ENCODE results near the gene HOXB13.

Gene HOXB13

DNA sequence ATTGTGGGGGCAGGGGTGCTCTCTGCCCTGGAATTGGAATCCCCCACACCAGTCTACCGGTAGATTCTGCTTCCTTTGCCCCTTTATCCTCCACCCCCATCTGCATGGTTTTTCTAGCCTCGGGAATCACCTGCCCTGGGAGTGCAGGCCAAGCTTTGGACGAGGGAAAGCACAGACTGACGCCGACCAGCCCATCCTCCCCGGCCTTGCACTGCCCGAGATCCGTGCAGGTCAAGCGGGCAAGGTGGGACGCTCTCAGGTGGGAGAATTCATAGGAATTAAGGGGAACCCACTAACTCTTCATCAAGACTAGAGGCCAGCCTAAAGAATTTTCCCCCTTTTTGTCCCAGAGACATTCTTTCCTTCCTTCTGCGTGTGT, 9.9 kb upstream of the HOXB13 start:
- peaks cover 9% of the 10 kb centered on the region for H3K9me3 ChIP-seq (ENCODE audit: insufficient read depth, low read depth, low read length)

DNA sequence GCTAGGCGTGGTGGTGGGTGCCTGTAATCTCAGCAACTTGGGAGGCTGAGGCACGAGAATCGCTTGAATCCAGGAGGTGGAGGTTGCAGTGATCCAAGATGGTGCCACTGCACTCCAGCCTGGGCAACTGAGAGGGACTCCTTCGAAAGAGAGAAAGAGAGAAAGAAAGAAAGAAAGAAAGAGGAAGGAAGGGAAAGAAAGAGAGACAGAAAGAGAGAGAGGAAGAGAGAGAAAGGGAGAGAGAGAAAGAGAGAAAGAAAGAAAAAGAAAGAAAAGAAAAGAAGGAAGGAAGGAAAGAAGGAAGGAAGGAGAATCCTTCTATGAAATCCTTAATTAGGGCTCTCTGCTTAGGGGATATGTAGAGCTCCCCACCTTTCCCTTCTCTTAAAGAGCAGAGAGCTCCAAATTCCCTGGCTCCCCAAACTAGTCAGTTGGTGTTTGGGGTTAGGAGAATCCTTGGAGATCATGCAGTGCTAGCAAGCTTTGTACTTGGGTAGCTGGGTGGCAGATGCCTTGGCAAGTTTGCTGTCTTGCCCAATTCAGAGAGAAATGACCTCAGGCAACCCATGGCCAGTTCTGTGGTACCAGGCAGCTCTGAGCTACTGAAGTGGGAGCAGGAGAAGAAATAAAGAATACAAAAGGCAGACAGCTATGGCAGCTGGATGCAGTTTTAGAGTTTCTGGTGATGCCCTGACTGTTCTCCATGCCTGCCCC, 8.9 kb upstream of the HOXB13 start:
- H2BK120ac ChIP-seq (ENCODE audit: insufficient read depth, low read length, poor library complexity): no peak overlapping the region
- H3K18ac ChIP-seq (ENCODE audit: low read length): no peak overlapping the region
- H3K36me3 ChIP-seq (ENCODE audit: control insufficient read depth in 1 of 2, insufficient read depth in 2 of 2, low read length in 2 of 2): no peaks in the 10 kb centered on the region
- no peak overlapping the region for H3K4me2 ChIP-seq (ENCODE audit: low read length)
- no peak overlapping the region for H4K12ac ChIP-seq (ENCODE audit: low read depth, low read length)
- peaks cover 78% of the 10 kb centered on the region for H3K27me3 ChIP-seq (ENCODE audit: insufficient read depth, low read length)
- DNase-seq: no peak
- peaks cover 9% of the 10 kb centered on the region for H3K9me3 ChIP-seq (ENCODE audit: insufficient read depth, low read depth, low read length)
- H2BK5ac ChIP-seq (ENCODE audit: low read depth, low read length, poor library complexity): no peak overlapping the region
- H3K23ac ChIP-seq (ENCODE audit: low read length): no peak overlapping the region
- H3K79me1 ChIP-seq (ENCODE audit: low read length): no peaks in the 10 kb centered on the region
- no peak overlapping the region for H2BK12ac ChIP-seq (ENCODE audit: low read length)
- H3K14ac ChIP-seq (ENCODE audit: low read length): no peak overlapping the region
- no peak overlapping the region for H3K9ac ChIP-seq (ENCODE audit: low read length)
- H4K8ac ChIP-seq (ENCODE audit: low read depth, low read length): no peak overlapping the region
- H2AFZ ChIP-seq (ENCODE audit: insufficient read depth, low read length, poor library complexity): no peak overlapping the region
- no peak overlapping the region for H4K91ac ChIP-seq (ENCODE audit: low read depth, low read length)
- H3K27ac ChIP-seq (ENCODE audit: low read depth, low read length): no peak overlapping the region
- no peak overlapping the region for H3K4ac ChIP-seq (ENCODE audit: low read depth, low read length)
- H3K79me2 ChIP-seq (ENCODE audit: control insufficient read depth, insufficient read depth, low read length, poor library complexity): no peaks in the 10 kb centered on the region
- no CpG with 5 or more reads among the region's 4 CpGs for WGBS (ENCODE audit: extremely low coverage, insufficient coverage, insufficient read length)
- no peak overlapping the region for H3K4me3 ChIP-seq (ENCODE audit: low read depth, low read length)
- H2AK5ac ChIP-seq (ENCODE audit: low read length): no peak overlapping the region
- H3K4me1 ChIP-seq (ENCODE audit: control insufficient read depth in 1 of 2, insufficient read depth in 2 of 2, low read length in 2 of 2): no peaks in the 10 kb centered on the region

More for the DNA sequence above, 9.9 kb upstream of the HOXB13 start:
- no peak overlapping the region for H3K27ac ChIP-seq (ENCODE audit: low read depth, low read length)
- no peaks in the 10 kb centered on the region for H3K36me3 ChIP-seq (ENCODE audit: control insufficient read depth in 1 of 2, insufficient read depth in 2 of 2, low read length in 2 of 2)
- H3K79me2 ChIP-seq (ENCODE audit: control insufficient read depth, insufficient read depth, low read length, poor library complexity): no peaks in the 10 kb centered on the region
- H3K18ac ChIP-seq (ENCODE audit: low read length): no peak overlapping the region
- WGBS (ENCODE audit: extremely low coverage, insufficient coverage, insufficient read length): no CpG with 5 or more reads among the region's 11 CpGs
- H3K14ac ChIP-seq (ENCODE audit: low read length): no peak overlapping the region
- no peak overlapping the region for H2BK120ac ChIP-seq (ENCODE audit: insufficient read depth, low read length, poor library complexity)
- H2AK5ac ChIP-seq (ENCODE audit: low read length): no peak overlapping the region
- H2AFZ ChIP-seq (ENCODE audit: insufficient read depth, low read length, poor library complexity): no peak overlapping the region
- H4K91ac ChIP-seq (ENCODE audit: low read depth, low read length): no peak overlapping the region
- H3K79me1 ChIP-seq (ENCODE audit: low read length): no peaks in the 10 kb centered on the region
- H4K8ac ChIP-seq (ENCODE audit: low read depth, low read length): no peak overlapping the region
- H3K4ac ChIP-seq (ENCODE audit: low read depth, low read length): no peak overlapping the region
- no peak for DNase-seq
- no peak overlapping the region for H2BK5ac ChIP-seq (ENCODE audit: low read depth, low read length, poor library complexity)
- H3K4me2 ChIP-seq (ENCODE audit: low read length): no peak overlapping the region
- H3K27me3 ChIP-seq (ENCODE audit: insufficient read depth, low read length): peaks cover 78% of the 10 kb centered on the region
- H3K9ac ChIP-seq (ENCODE audit: low read length): no peak overlapping the region
- no peak overlapping the region for H3K4me3 ChIP-seq (ENCODE audit: low read depth, low read length)
- H3K4me1 ChIP-seq (ENCODE audit: control insufficient read depth in 1 of 2, insufficient read depth in 2 of 2, low read length in 2 of 2): no peaks in the 10 kb centered on the region
- H2BK12ac ChIP-seq (ENCODE audit: low read length): no peak overlapping the region
- no peak overlapping the region for H3K23ac ChIP-seq (ENCODE audit: low read length)
- H4K12ac ChIP-seq (ENCODE audit: low read depth, low read length): no peak overlapping the region

DNA sequence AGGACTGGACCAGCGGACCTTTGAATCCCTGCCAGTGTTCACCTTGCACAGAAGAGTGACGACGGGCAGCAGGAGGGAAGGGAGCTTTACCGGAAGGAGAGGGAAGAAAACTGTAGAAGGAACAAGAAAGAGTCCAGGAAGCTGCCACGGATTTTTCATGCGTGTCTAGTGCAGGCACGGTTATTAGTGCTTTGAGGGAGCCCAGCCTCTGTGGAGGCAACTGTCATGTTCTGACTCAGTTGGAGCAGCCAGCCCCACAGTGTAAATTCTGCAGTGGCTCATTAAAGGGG, 6.5 kb upstream of the HOXB13 start:
- no peak overlapping the region for H4K12ac ChIP-seq (ENCODE audit: low read depth, low read length)
- no peak overlapping the region for H3K23ac ChIP-seq (ENCODE audit: low read length)
- no peak overlapping the region for H2BK120ac ChIP-seq (ENCODE audit: insufficient read depth, low read length, poor library complexity)
- no peak overlapping the region for H3K14ac ChIP-seq (ENCODE audit: low read length)
- H3K4me3 ChIP-seq (ENCODE audit: low read depth, low read length): no peak overlapping the region
- no peaks in the 10 kb centered on the region for H3K79me1 ChIP-seq (ENCODE audit: low read length)
- H3K4me2 ChIP-seq (ENCODE audit: low read length): no peak overlapping the region
- peaks cover 75% of the 10 kb centered on the region for H3K27me3 ChIP-seq (ENCODE audit: insufficient read depth, low read length)
- no peak overlapping the region for H4K8ac ChIP-seq (ENCODE audit: low read depth, low read length)
- H4K91ac ChIP-seq (ENCODE audit: low read depth, low read length): no peak overlapping the region
- no peak overlapping the region for H3K27ac ChIP-seq (ENCODE audit: low read depth, low read length)
- H3K18ac ChIP-seq (ENCODE audit: low read length): no peak overlapping the region
- no peak overlapping the region for H2AK5ac ChIP-seq (ENCODE audit: low read length)
- H3K36me3 ChIP-seq (ENCODE audit: control insufficient read depth in 1 of 2, insufficient read depth in 2 of 2, low read length in 2 of 2): no peaks in the 10 kb centered on the region
- H3K4ac ChIP-seq (ENCODE audit: low read depth, low read length): no peak overlapping the region
- no peak for DNase-seq
- H3K9ac ChIP-seq (ENCODE audit: low read length): no peak overlapping the region
- no peak overlapping the region for H2BK5ac ChIP-seq (ENCODE audit: low read depth, low read length, poor library complexity)
- H2AFZ ChIP-seq (ENCODE audit: insufficient read depth, low read length, poor library complexity): no peak overlapping the region
- H3K9me3 ChIP-seq (ENCODE audit: insufficient read depth, low read depth, low read length): peaks cover 9% of the 10 kb centered on the region
- no peak overlapping the region for H2BK12ac ChIP-seq (ENCODE audit: low read length)
- no peaks in the 10 kb centered on the region for H3K4me1 ChIP-seq (ENCODE audit: control insufficient read depth in 1 of 2, insufficient read depth in 2 of 2, low read length in 2 of 2)
- WGBS (ENCODE audit: extremely low coverage, insufficient coverage, insufficient read length): no CpG with 5 or more reads among the region's 7 CpGs
- no peaks in the 10 kb centered on the region for H3K79me2 ChIP-seq (ENCODE audit: control insufficient read depth, insufficient read depth, low read length, poor library complexity)

DNA sequence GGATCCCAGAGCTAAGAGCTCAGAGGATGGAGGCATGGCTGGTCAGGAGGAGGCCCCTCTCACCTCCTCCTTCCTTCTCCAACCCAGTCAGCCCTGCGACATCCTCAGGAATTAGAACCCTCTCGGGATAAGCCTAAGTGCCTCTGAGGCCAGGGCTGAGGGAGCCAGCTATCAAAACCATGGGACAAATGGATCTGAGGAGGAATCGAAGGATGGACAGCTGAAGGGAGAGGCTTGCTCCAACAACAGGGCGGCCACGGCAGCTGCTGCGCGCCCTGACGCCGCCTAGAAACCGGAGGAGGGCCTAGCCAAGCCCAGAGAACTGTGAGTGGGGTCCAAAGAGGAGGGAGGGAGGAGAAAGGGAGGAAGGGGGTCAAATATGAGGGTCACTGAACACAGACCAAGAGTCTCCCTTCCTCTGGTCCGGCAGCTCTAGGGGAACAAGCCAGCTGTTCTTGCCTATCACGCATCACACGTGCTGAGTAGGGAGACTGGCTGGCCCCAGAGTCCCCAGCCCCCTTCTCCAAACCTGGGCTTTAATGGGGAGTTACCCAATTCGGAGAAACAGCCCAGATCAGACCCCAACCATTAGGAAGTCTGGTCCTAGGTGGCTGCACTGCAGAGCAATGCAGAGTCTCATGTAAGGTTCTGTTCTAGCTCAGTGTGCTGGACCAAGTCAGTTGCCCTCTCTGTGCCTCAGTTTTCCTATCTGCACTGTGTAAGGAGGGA, 5.9 kb upstream of the HOXB13 start:
- H2AFZ ChIP-seq (ENCODE audit: insufficient read depth, low read length, poor library complexity): no peak overlapping the region
- no peak overlapping the region for H3K9ac ChIP-seq (ENCODE audit: low read length)
- no peaks in the 10 kb centered on the region for H3K79me1 ChIP-seq (ENCODE audit: low read length)
- no peak overlapping the region for H4K91ac ChIP-seq (ENCODE audit: low read depth, low read length)
- H3K27me3 ChIP-seq (ENCODE audit: insufficient read depth, low read length): peaks cover 77% of the 10 kb centered on the region
- H3K4ac ChIP-seq (ENCODE audit: low read depth, low read length): no peak overlapping the region
- no peak overlapping the region for H3K18ac ChIP-seq (ENCODE audit: low read length)
- no peak overlapping the region for H2AK5ac ChIP-seq (ENCODE audit: low read length)
- H3K14ac ChIP-seq (ENCODE audit: low read length): no peak overlapping the region
- H3K4me1 ChIP-seq (ENCODE audit: control insufficient read depth in 1 of 2, insufficient read depth in 2 of 2, low read length in 2 of 2): no peaks in the 10 kb centered on the region
- H3K27ac ChIP-seq (ENCODE audit: low read depth, low read length): no peak overlapping the region
- H2BK120ac ChIP-seq (ENCODE audit: insufficient read depth, low read length, poor library complexity): no peak overlapping the region
- H4K8ac ChIP-seq (ENCODE audit: low read depth, low read length): no peak overlapping the region
- no peak overlapping the region for H2BK5ac ChIP-seq (ENCODE audit: low read depth, low read length, poor library complexity)
- peaks cover 7% of the 10 kb centered on the region for H3K9me3 ChIP-seq (ENCODE audit: insufficient read depth, low read depth, low read length)
- H3K4me2 ChIP-seq (ENCODE audit: low read length): no peak overlapping the region
- no peak overlapping the region for H3K4me3 ChIP-seq (ENCODE audit: low read depth, low read length)
- WGBS (ENCODE audit: extremely low coverage, insufficient coverage, insufficient read length): no CpG with 5 or more reads among the region's 14 CpGs
- H4K12ac ChIP-seq (ENCODE audit: low read depth, low read length): no peak overlapping the region
- H3K23ac ChIP-seq (ENCODE audit: low read length): no peak overlapping the region
- H2BK12ac ChIP-seq (ENCODE audit: low read length): no peak overlapping the region
- H3K79me2 ChIP-seq (ENCODE audit: control insufficient read depth, insufficient read depth, low read length, poor library complexity): no peaks in the 10 kb centered on the region
- DNase-seq: no peak
- no peaks in the 10 kb centered on the region for H3K36me3 ChIP-seq (ENCODE audit: control insufficient read depth in 1 of 2, insufficient read depth in 2 of 2, low read length in 2 of 2)
